ENCODE measurements around the gene NTF3. TPM values are rescaled to one million over a fixed set of nuclear protein-coding genes. Genes with fewer than 3 reads are reported as not detected.

The NTF3 gene
- polyA plus RNA-seq, 1 of the 3 experiments (the other 2 are of a cell fraction): not detected

DNA sequence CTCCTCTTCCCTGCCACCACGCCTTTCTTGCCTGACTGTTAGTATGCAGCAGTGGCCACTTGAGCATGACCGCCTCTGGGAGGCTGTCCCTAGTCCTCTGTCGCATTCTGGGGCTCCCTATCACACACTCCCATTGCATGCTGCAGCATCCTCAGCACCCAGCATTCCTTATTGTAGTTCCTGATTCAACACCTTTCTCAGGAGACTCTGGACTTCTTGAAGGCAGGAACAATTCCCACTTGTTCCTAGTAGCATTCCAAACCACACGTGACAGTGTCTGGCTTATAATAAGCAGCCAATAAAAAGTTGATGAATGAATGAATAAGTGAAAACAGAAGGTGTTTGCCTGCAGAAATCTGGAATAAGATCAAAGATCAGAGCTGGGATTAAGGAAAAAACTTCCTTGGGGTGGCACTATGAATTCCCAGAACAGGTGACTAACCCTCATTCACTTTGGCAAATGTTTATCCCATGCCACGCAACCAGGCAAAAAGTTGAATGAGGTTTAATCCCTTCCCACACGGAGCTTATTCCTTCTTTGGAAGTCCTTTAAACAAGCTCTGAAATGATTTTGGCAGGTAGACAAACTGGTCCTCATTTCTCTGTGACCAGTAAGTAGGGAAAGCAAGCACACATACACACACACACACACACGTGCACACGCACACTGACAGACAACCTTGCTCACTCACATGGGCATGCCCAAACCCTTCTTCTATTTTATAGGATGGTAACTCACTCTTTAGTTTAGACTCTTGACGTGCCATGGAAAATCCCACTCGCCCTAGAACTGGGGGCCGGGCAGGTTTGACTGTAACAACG lies 26.5 kb downstream of the NTF3 start:
- Histone ChIP-seq H4K20me1 (ENCODE audit: insufficient read depth) (no peaks in the 10 kb centered on the region), H3K4me2 (no peak overlapping the region), H3K4me1 (ENCODE audit: control insufficient read depth in 1 of 2, insufficient read depth in 2 of 2, low read depth in 1 of 2, low read length in 1 of 2) (peaks cover 0 to 10% of the 10 kb centered on the region in 2 experiments; a peak in 2 of 4 replicates), H3K27ac (ENCODE audit: low read depth in 2 of 2, low read length in 1 of 2) (no peak overlapping the region), H3K9me2 (no peaks in the 10 kb centered on the region), H3K9me3 (no peaks in the 10 kb centered on the region), H3K27me3 (ENCODE audit: insufficient read depth) (peaks cover 31% of the 10 kb centered on the region; the same call in 1 of the 2 replicates), H3F3A (replicated peaks; ENCODE audit: insufficient read depth) (no peaks in the 10 kb centered on the region), H3K9ac (no peak overlapping the region), H3K79me2 (ENCODE audit: insufficient read depth) (no peaks in the 10 kb centered on the region), H3K36me3 (replicated peaks in 1 of 2; ENCODE audit: control insufficient read depth in 1 of 2, insufficient read depth in 2 of 2, low read length in 1 of 2) (no peaks in the 10 kb centered on the region), H2AFZ (ENCODE audit: low read depth) (no peak overlapping the region), H3K4me3 (ENCODE audit: low read depth in 2 of 2, low read length in 1 of 2) (no peak overlapping the region)
- 9% methylated on average over 12 of the region's 12 CpGs for WGBS (ENCODE audit: low lambda C conversion rate)
- CTCF ChIA-PET: interaction anchor here (1.1 to 1.3 kb wide), 2 partner anchors 16 to 29 kb away, joined by 3 read pairs; no protein-coding TSS in a partner anchor
- POLR2A ChIA-PET: no interaction called here
- no peak for DNase-seq
- TF ChIP-seq RXRA (IDR thresholded peaks at IDR 0.05; ENCODE audit: borderline replicate concordance, low read depth) (no peak), FOXJ3 (CRISPR knock-in tag; IDR thresholded peaks at IDR 0.05) (no peak), EP300 (IDR thresholded peaks at IDR 0.05; ENCODE audit: borderline replicate concordance in 1 of 2, low read depth in 1 of 2, low read length in 1 of 2) (no peak), RCOR1 (IDR thresholded peaks at IDR 0.05; ENCODE audit: low read length) (no peak), RFX5 (IDR thresholded peaks at IDR 0.05; ENCODE audit: low read length) (no peak), JUND (IDR thresholded peaks at IDR 0.05) (no peak)
- TF ChIP-seq, protein P1, sequence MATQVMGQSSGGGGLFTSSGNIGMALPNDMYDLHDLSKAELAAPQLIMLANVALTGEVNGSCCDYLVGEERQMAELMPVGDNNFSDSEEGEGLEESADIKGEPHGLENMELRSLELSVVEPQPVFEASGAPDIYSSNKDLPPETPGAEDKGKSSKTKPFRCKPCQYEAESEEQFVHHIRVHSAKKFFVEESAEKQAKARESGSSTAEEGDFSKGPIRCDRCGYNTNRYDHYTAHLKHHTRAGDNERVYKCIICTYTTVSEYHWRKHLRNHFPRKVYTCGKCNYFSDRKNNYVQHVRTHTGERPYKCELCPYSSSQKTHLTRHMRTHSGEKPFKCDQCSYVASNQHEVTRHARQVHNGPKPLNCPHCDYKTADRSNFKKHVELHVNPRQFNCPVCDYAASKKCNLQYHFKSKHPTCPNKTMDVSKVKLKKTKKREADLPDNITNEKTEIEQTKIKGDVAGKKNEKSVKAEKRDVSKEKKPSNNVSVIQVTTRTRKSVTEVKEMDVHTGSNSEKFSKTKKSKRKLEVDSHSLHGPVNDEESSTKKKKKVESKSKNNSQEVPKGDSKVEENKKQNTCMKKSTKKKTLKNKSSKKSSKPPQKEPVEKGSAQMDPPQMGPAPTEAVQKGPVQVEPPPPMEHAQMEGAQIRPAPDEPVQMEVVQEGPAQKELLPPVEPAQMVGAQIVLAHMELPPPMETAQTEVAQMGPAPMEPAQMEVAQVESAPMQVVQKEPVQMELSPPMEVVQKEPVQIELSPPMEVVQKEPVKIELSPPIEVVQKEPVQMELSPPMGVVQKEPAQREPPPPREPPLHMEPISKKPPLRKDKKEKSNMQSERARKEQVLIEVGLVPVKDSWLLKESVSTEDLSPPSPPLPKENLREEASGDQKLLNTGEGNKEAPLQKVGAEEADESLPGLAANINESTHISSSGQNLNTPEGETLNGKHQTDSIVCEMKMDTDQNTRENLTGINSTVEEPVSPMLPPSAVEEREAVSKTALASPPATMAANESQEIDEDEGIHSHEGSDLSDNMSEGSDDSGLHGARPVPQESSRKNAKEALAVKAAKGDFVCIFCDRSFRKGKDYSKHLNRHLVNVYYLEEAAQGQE (IDR thresholded peaks at IDR 0.05; ENCODE audit: low read depth, low read length): no peak
- TF ChIP-seq, protein P2, sequence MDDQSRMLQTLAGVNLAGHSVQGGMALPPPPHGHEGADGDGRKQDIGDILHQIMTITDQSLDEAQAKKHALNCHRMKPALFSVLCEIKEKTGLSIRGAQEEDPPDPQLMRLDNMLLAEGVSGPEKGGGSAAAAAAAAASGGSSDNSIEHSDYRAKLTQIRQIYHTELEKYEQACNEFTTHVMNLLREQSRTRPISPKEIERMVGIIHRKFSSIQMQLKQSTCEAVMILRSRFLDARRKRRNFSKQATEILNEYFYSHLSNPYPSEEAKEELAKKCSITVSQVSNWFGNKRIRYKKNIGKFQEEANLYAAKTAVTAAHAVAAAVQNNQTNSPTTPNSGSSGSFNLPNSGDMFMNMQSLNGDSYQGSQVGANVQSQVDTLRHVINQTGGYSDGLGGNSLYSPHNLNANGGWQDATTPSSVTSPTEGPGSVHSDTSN (IDR thresholded peaks at IDR 0.05): no peak
- TF ChIP-seq, protein P3, sequence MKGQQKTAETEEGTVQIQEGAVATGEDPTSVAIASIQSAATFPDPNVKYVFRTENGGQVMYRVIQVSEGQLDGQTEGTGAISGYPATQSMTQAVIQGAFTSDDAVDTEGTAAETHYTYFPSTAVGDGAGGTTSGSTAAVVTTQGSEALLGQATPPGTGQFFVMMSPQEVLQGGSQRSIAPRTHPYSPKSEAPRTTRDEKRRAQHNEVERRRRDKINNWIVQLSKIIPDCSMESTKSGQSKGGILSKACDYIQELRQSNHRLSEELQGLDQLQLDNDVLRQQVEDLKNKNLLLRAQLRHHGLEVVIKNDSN (IDR thresholded peaks at IDR 0.05; ENCODE audit: borderline replicate concordance, low read depth): no peak
- TF ChIP-seq, protein P4, sequence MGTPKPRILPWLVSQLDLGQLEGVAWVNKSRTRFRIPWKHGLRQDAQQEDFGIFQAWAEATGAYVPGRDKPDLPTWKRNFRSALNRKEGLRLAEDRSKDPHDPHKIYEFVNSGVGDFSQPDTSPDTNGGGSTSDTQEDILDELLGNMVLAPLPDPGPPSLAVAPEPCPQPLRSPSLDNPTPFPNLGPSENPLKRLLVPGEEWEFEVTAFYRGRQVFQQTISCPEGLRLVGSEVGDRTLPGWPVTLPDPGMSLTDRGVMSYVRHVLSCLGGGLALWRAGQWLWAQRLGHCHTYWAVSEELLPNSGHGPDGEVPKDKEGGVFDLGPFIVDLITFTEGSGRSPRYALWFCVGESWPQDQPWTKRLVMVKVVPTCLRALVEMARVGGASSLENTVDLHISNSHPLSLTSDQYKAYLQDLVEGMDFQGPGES (IDR thresholded peaks at IDR 0.05; ENCODE audit: low read depth, low read length): no peak
